Activated CD8-positive, alpha-beta memory T cell treated with anti-CD3 and anti-CD28 coated beads for 24 hours (primary cell): ENCODE data around the gene CMTR2.
A peak's percentile ranks its signal among the peaks of the same experiment; 100 is the strongest.
"Not testable (repeated sequence)": the region's sequence is repeated elsewhere in the genome, so short reads cannot be mapped to it uniquely, and the experiment has no call there.

Experiments
- DNase-seq: peaks from one replicate; pipeline ENCODE4 v3.0.0-alpha.2; 2020

The CMTR2 gene

GRCh38 chr16:71288890-71289731 lies at the start of gene CMTR2:
Gene CMTR2, minus strand, starts transcription at chr16:71289402. Its CDS starts 3,482 bp downstream, at chr16:71285920.
- peak; percentile 95 for DNase-seq

GRCh38 chr16:71338632-71339031 lies 49.4 kb upstream of the CMTR2 start:
- no peak for DNase-seq

GRCh38 chr16:71338193-71338592 lies 49.0 kb upstream of the CMTR2 start:
- DNase-seq: no peak

- DNase-seq: no peak
These were observed 48.4 kb upstream of the CMTR2 start for GRCh38 chr16:71337631-71338030.

GRCh38 chr16:71328151-71328550 lies 38.9 kb upstream of the CMTR2 start:
- no peak for DNase-seq

- DNase-seq: no peak
These were observed 38.5 kb upstream of the CMTR2 start for GRCh38 chr16:71327720-71328119.

- DNase-seq: no peak
These were observed 30.8 kb upstream of the CMTR2 start for GRCh38 chr16:71319999-71320398.

GRCh38 chr16:71315269-71315668 lies 26.1 kb upstream of the CMTR2 start:
- no peak for DNase-seq

GRCh38 chr16:71313591-71313990 lies 24.4 kb upstream of the CMTR2 start:
- not testable (repeated sequence) for DNase-seq

- peak; percentile 57 for DNase-seq
These were observed 22.5 kb upstream of the CMTR2 start for GRCh38 chr16:71311553-71312158.

- DNase-seq: no peak
These were observed 14.7 kb upstream of the CMTR2 start for GRCh38 chr16:71303938-71304337.

- no peak for DNase-seq
These were observed 8.1 kb upstream of the CMTR2 start for GRCh38 chr16:71297341-71297634.

GRCh38 chr16:71296584-71297340 lies 7.6 kb upstream of the CMTR2 start:
- DNase-seq: no peak

GRCh38 chr16:71295950-71296349 lies 6.7 kb upstream of the CMTR2 start:
- DNase-seq: no peak

GRCh38 chr16:71293919-71294318 lies 4.7 kb upstream of the CMTR2 start:
- no peak for DNase-seq

GRCh38 chr16:71292095-71292494 lies 2.9 kb upstream of the CMTR2 start:
- not testable (repeated sequence) for DNase-seq

GRCh38 chr16:71289732-71290062 lies 495 bp upstream of the CMTR2 start:
- DNase-seq: no peak

- no peak for DNase-seq
These were observed 672 bp downstream of the CMTR2 start for GRCh38 chr16:71288570-71288889.

GRCh38 chr16:71287911-71288310 lies 1.3 kb downstream of the CMTR2 start:
- DNase-seq: no peak

GRCh38 chr16:71287454-71287853 lies 1.7 kb downstream of the CMTR2 start:
- DNase-seq: no peak

GRCh38 chr16:71283612-71284011 lies 5.6 kb downstream of the CMTR2 start:
- no peak for DNase-seq

GRCh38 chr16:71282943-71283342 lies 6.3 kb downstream of the CMTR2 start:
- DNase-seq: no peak

GRCh38 chr16:71276589-71277334 lies 12.4 kb downstream of the CMTR2 start:
- DNase-seq: no peak

- no peak for DNase-seq
These were observed 15.8 kb downstream of the CMTR2 start for GRCh38 chr16:71273384-71273783.
